BLaER1 (cell line): ENCODE data around the gene CYB5B.

Experiments used
- H3K27ac ChIP-seq: shearing (Covaris generic); formaldehyde crosslinking; 2 replicates; pipeline ENCODE4 v1.8.1; 2022
- H3K27me3 ChIP-seq: shearing (Covaris generic); formaldehyde crosslinking; 2 replicates; pipeline ENCODE4 v1.8.1; 2022
- H3K36me3 ChIP-seq: shearing (Covaris generic); formaldehyde crosslinking; 2 replicates; pipeline ENCODE4 v1.8.1; 2022
- H3K4me1 ChIP-seq: shearing (Covaris generic); formaldehyde crosslinking; 2 replicates; pipeline ENCODE4 v1.8.1; 2022
- H3K4me2 ChIP-seq: shearing (Covaris generic); formaldehyde crosslinking; 2 replicates; pipeline ENCODE4 v1.8.1; 2022
- H3K4me3 ChIP-seq: shearing (Covaris generic); formaldehyde crosslinking; 2 replicates; pipeline ENCODE4 v1.8.1; 2022
- H3K9ac ChIP-seq: shearing (Covaris generic); formaldehyde crosslinking; 2 replicates; pipeline ENCODE4 v1.8.1; 2022
- H3K9me3 ChIP-seq: shearing (Covaris generic); formaldehyde crosslinking; 2 replicates; pipeline ENCODE4 v1.8.1; 2022
- H4K20me1 ChIP-seq: shearing (Covaris generic); formaldehyde crosslinking; 2 replicates; pipeline ENCODE4 v1.8.1; 2022
- Cebpa-rat ChIP-seq: shearing (Covaris generic); IDR thresholded peaks from 2 replicates; pipeline ENCODE4 v1.8.1; 2022

Gene CYB5B

GRCh38 chr16:69497876-69498596, 73.6 kb downstream of the CYB5B start:
- H3K4me3 ChIP-seq = no peak overlapping the region
- no peaks in the 10 kb centered on the region for H3K9me3 ChIP-seq
- no peaks in the 10 kb centered on the region for H3K36me3 ChIP-seq
- no peaks in the 10 kb centered on the region for H3K4me1 ChIP-seq
- H3K9ac ChIP-seq = no peak overlapping the region
- no peak for TF ChIP-seq Cebpa-rat
- no peak overlapping the region for H3K27ac ChIP-seq
- H4K20me1 ChIP-seq = no peaks in the 10 kb centered on the region
- H3K27me3 ChIP-seq = no peaks in the 10 kb centered on the region
- H3K4me2 ChIP-seq = no peak overlapping the region

- H4K20me1 ChIP-seq = no peaks in the 10 kb centered on the region
- no peaks in the 10 kb centered on the region for H3K9me3 ChIP-seq
- no peaks in the 10 kb centered on the region for H3K36me3 ChIP-seq
- H3K9ac ChIP-seq = no peak overlapping the region
- no peak for TF ChIP-seq Cebpa-rat
- H3K4me3 ChIP-seq = no peak overlapping the region
- H3K4me2 ChIP-seq = no peak overlapping the region
- H3K27me3 ChIP-seq = no peaks in the 10 kb centered on the region
- H3K4me1 ChIP-seq = no peaks in the 10 kb centered on the region
- H3K27ac ChIP-seq = no peak overlapping the region
Measured at GRCh38 chr16:69498926-69499325, 74.5 kb downstream of the CYB5B start.

- H3K27me3 ChIP-seq = no peaks in the 10 kb centered on the region
- 0 out of 2 replicates have a peak, but pooled peaks cover 6% of the 10 kb centered on the region for H3K4me1 ChIP-seq
- H3K36me3 ChIP-seq = no peaks in the 10 kb centered on the region
- H4K20me1 ChIP-seq = no peaks in the 10 kb centered on the region
- TF ChIP-seq Cebpa-rat = no peak
- no peak overlapping the region for H3K4me2 ChIP-seq
- no peak overlapping the region for H3K4me3 ChIP-seq
- H3K9ac ChIP-seq = no peak overlapping the region
- no peak overlapping the region for H3K27ac ChIP-seq
- H3K9me3 ChIP-seq = no peaks in the 10 kb centered on the region
Measured at GRCh38 chr16:69499541-69500230, 75.3 kb downstream of the CYB5B start.

- Histone ChIP-seq H3K4me3 (no peak overlapping the region), H3K27me3 (no peaks in the 10 kb centered on the region), H3K9ac (no peak overlapping the region), H3K4me2 (no peak overlapping the region), H3K4me1 (0 out of 2 replicates have a peak, but pooled peaks cover 8% of the 10 kb centered on the region), H3K36me3 (no peaks in the 10 kb centered on the region), H3K27ac (no peak overlapping the region), H3K9me3 (no peaks in the 10 kb centered on the region), H4K20me1 (no peaks in the 10 kb centered on the region)
- no peak for TF ChIP-seq Cebpa-rat
Measured at GRCh38 chr16:69500496-69500895, 76.1 kb downstream of the CYB5B start.

- no peaks in the 10 kb centered on the region for H3K27me3 ChIP-seq
- H3K4me3 ChIP-seq = no peak overlapping the region
- no peaks in the 10 kb centered on the region for H3K9me3 ChIP-seq
- H3K4me2 ChIP-seq = no peak overlapping the region
- no peaks in the 10 kb centered on the region for H4K20me1 ChIP-seq
- no peak overlapping the region for H3K27ac ChIP-seq
- H3K9ac ChIP-seq = no peak overlapping the region
- TF ChIP-seq Cebpa-rat = no peak
- H3K36me3 ChIP-seq = no peaks in the 10 kb centered on the region
- H3K4me1 ChIP-seq = 0 out of 2 replicates have a peak, but pooled peaks cover 16% of the 10 kb centered on the region
Measured at GRCh38 chr16:69501956-69502745, 77.7 kb downstream of the CYB5B start.

GRCh38 chr16:69503244-69503643, 78.8 kb downstream of the CYB5B start:
- no peaks in the 10 kb centered on the region for H3K9me3 ChIP-seq
- H3K9ac ChIP-seq = no peak overlapping the region
- H3K36me3 ChIP-seq = no peaks in the 10 kb centered on the region
- no peak overlapping the region for H3K27ac ChIP-seq
- no peaks in the 10 kb centered on the region for H4K20me1 ChIP-seq
- no peak for TF ChIP-seq Cebpa-rat
- no peak overlapping the region for H3K4me3 ChIP-seq
- no peak overlapping the region for H3K4me2 ChIP-seq
- no peaks in the 10 kb centered on the region for H3K27me3 ChIP-seq
- H3K4me1 ChIP-seq = 0 out of 2 replicates have a peak, but pooled peaks cover 16% of the 10 kb centered on the region

- Histone ChIP-seq H3K9me3 (no peaks in the 10 kb centered on the region), H3K4me1 (0 out of 2 replicates have a peak, but pooled peaks cover 16% of the 10 kb centered on the region), H4K20me1 (no peaks in the 10 kb centered on the region), H3K27ac (no peak overlapping the region), H3K4me2 (no peak overlapping the region), H3K27me3 (no peaks in the 10 kb centered on the region), H3K9ac (no peak overlapping the region), H3K36me3 (no peaks in the 10 kb centered on the region), H3K4me3 (no peak overlapping the region)
- no peak for TF ChIP-seq Cebpa-rat
Measured at GRCh38 chr16:69508033-69508755, 83.8 kb downstream of the CYB5B start.

- Histone ChIP-seq H3K9me3 (no peaks in the 10 kb centered on the region), H4K20me1 (no peaks in the 10 kb centered on the region), H3K27me3 (no peaks in the 10 kb centered on the region), H3K9ac (no peak overlapping the region), H3K4me2 (no peak overlapping the region), H3K36me3 (no peaks in the 10 kb centered on the region), H3K27ac (no peak overlapping the region), H3K4me1 (0 out of 2 replicates have a peak, but pooled peaks cover 16% of the 10 kb centered on the region), H3K4me3 (no peak overlapping the region)
- TF ChIP-seq Cebpa-rat = no peak
Measured at GRCh38 chr16:69509125-69509524, 84.7 kb downstream of the CYB5B start.

- no peaks in the 10 kb centered on the region for H3K36me3 ChIP-seq
- H3K4me3 ChIP-seq = no peak overlapping the region
- H3K9me3 ChIP-seq = no peaks in the 10 kb centered on the region
- TF ChIP-seq Cebpa-rat = no peak
- no peaks in the 10 kb centered on the region for H3K27me3 ChIP-seq
- H3K27ac ChIP-seq = no peak overlapping the region
- no peak overlapping the region for H3K9ac ChIP-seq
- no peaks in the 10 kb centered on the region for H4K20me1 ChIP-seq
- no peak overlapping the region for H3K4me2 ChIP-seq
- H3K4me1 ChIP-seq = 0 out of 2 replicates have a peak, but pooled peaks cover 5% of the 10 kb centered on the region
Measured at GRCh38 chr16:69511651-69512050, 87.2 kb downstream of the CYB5B start.
